GM21717 (cell line): Measurements from ENCODE around the gene DAPL1.

Experiments
- ATAC-seq: cut with Tn5 transposase; IDR thresholded peaks from one replicate; pipeline ENCODE4 v1.9.1; 2021; ENCODE audit warnings: mild to moderate bottlenecking, moderate library complexity; ENCODE audit not compliant: unreplicated experiment

Gene DAPL1, protein sequence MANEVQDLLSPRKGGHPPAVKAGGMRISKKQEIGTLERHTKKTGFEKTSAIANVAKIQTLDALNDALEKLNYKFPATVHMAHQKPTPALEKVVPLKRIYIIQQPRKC

DNA sequence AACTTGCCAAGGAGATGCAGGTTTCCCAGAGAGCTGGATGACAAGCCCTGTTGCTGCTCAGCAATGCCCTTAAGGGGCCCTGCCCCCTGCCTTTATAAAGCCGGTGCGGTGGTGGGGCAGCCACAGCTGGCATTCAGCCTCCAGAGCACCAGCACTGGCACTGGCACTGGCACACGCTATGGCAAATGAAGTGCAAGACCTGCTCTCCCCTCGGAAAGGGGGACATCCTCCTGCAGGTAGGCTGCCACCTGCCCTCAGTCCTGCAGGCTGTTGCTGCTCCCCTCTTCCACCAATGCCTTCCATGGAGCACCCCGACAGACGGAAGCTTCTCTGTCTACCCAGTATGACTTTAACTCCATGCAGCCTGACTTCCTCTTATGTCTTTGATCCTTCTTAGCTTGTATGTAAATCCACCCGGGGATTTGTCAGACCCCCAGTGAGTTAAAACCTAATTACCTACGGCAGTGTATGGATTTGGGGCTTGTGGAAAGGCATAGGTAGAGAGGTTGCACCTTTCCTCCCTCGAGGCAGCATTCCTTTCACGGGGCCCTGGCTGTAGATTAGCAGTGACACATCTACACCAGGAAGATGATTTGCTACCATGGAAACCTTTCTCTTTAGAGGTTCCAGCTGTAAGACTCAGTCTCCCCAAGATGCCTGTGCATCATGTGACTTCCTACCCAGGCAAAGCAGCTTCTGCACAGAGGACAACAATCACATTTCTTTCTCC is at the start of gene DAPL1:
DAPL1 (plus strand) TSS at position 123 of the 730 bp plus-strand sequence; CDS start at position 179, 56 bp downstream.
- no peak for ATAC-seq

DNA sequence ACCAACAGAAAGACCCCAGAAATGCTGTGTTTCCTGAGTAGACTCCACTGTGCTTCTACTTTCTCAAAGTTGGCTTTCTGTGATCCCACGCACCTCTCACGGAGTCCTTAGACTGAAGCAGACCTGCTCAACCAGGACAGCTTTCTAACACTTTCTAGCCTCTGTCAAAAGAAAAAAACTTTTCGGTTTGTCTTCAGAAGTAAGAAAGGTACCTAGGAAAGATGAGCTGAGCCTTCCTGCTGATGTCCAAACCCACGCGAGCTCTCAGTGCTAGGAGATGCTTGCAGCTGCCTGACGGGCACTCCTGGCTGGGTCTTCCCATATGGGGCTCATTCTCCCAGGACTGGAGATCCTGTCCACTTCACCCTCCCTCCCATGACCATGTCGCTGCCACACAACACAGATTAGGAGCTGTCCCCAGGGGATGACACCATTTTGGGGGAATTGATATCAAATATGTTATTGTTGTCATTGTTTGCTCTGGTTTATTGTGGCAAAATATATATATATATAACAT is 49.2 kb upstream of the DAPL1 start:
- no peak for ATAC-seq

DNA sequence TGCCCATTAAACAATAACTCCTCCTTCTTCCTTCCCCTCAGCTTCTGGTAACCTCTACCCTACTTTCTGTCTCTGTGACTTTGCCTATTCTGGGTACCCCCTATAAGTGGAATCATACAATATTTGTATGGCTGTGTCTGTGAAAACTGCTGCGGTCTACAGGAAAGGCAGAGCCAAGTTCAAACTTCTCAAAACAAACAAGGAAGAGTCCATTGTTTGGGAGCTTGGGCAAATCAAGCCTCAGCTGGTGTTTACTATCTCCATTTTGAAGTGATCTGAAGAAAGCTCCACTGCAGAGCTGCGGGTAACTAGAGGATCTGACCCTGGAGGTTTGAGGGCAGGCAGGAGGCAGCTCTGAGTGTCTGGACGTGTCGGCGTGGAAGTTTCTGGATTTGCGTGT is 48.6 kb upstream of the DAPL1 start:
- ATAC-seq = no peak

DNA sequence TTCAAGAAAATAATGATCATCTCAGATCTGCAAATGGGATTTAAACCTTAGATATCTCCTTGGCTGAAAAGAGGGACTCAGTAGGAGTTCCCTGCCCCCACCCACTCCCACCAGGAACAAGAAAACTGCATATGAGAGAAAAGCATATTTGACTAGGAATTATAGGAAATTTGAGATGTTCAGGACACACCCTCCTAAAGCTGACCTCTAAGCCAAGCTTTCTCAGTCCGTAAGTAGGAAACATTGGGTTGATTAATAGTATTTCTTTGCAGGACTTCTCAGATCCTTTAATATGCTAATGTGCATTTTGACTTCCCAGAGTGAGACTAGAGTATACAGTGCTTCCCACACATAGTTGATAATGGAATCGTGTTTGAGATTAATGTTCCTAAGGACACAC is 47.8 kb upstream of the DAPL1 start:
- no peak for ATAC-seq

DNA sequence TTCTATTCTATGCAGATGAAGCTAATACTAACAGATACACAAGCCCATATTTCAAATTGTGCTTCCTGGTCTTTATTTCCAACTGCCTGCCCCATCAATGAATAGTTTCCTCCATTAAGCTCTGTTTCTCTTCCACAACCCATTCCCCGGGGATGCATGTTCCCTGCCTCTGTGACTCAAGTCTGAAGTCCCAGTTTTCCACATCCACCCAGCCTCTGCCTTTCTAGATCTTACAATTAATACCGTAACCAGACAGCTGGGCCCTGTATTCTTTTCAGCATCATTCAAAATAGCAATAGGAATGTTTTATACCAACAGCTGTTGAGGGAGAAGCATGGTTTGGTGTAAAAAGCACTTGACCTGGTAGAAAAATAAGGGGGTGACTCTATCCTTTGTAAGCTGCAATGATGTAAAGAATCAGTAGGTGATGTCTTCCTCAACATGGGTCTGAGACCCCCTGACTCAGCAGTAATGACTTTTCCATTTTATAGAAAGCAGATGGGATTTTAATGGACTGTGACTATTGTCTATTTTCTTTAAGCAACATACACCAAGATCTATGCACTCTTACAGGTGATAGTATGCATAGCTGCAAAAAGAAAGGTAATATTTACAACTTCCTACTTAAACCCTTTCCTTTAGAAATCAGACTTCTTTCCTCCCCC is 46.1 kb upstream of the DAPL1 start:
- ATAC-seq = no peak

DNA sequence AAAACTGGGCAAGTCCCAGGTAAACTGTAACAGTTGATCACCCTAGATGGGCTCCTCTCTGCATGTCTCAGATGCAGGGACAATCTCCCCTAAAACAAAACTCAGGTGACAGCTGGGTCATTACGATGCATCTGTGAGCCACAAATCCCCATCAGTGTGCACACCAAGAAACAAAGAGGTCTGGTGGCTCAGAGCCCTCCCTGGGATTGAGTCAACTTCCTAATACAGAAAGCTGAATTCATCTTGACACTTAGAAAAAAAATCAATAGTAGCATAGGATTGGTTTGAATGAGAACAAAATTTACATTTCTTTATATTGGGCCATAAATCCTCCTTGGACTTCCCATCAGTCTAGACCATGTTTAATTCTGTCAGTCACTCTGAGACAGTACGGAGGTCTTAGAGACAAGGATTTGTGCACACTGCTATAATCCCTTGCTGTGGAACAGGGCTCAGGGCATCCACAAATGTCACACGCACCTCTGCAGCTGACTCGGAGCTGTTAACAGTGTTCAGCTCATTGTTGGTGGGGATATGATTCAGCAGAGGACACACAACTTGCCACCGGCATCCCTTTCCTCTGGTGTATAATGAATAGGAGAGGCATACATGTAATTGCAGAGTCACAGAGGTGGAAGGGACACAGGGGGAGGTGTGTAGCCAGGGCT is 44.5 kb upstream of the DAPL1 start:
- ATAC-seq = no peak

DNA sequence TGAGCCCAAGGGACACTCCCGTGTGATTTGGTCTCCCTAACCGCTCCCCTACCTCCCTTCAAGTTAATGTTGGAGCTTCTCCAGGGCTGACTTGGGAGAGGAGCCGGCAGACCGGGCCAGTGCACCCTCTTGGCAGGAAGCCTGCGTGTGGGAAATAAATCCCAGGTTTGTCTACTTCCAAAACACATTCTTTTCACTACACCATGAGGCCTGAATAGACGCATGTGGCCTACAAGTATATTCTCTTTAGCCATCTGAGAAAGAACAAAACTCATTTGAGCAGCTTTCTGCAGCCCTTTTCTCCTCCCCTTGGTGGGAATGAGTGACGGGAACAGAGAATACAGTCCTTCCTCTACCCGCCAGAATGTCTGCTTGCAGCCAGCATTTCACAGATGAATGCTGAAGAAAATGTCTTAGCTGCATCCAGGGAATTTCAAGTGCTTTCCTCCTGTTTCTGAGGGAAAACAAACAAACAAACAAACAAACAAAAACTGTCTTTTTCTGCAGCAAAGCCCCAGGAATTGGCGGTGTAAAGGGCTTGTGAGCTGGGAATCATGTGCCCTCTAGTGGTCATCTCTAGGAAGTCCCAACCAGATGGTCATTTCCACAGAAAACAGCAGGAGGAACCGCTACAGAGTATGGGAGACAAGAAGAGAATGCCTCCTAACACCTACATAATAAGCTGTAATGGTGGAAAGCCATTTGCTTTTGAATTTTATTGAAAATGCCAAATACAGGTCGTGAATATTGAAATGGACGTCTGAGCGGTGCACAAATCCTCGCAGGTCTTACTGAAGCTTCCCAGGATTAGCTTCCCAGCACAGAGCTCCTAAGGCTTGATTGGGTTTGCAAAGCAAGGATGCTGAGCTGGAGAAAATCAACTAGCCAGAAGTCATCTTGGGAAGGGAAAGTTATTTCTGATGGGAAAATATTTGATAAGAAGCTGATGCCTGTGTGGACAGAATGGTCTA is 41.2 kb upstream of the DAPL1 start:
- peak; percentile 70 for ATAC-seq

DNA sequence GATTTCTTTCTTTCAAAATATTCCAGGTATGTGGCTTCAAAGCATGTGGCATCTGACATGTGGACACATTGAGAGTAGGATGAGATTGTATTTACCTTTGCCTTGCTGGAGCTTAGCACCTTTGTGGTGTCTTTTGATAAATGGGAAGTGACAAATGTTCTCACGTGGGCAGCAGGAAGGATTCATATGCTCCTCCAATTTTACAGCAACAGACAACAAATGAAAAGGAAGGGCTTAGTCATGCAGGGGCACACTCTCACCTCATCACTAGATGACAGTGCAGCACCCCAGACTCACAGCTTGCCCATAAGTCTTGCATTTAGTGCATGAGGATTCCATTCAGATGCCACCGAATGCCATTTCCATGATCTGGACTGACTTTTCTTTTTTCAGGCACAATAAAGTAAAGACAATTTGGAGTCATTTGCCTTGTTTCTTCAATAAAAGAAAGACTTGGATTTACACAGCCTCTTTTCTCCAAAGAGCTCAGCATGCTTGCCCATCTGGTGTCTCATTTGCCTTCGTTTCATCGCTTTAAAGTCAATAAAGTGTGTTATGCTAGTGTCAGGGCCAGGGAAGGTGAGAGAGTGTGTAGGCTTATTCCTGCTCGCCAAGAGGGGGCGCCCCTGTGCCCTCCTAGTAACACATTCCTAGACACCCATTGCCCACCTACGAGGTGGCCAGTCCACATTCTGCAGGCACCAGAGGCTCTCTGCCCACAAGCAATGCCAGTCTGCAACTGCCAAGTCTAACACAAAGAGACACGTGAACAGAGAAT is 39.6 kb upstream of the DAPL1 start:
- ATAC-seq = no peak

DNA sequence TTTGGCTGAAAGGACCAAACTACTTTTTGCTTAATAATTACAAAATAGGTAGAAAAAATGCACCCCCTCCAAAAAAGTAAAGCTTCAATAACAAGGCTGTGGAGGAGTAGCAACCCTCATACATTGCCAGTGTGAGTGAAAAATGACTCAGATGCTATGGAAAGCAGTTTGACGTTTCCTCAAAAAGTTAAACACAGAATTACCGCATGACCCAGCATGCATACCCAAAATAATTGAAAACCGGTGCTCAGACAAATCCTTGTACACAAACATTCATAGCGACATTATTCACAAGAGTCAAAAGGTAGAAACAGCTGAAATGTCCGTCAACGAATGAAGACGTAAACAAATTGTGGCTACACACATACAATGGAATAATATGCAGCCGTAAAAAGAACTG is 38.8 kb upstream of the DAPL1 start:
- ATAC-seq = no peak

DNA sequence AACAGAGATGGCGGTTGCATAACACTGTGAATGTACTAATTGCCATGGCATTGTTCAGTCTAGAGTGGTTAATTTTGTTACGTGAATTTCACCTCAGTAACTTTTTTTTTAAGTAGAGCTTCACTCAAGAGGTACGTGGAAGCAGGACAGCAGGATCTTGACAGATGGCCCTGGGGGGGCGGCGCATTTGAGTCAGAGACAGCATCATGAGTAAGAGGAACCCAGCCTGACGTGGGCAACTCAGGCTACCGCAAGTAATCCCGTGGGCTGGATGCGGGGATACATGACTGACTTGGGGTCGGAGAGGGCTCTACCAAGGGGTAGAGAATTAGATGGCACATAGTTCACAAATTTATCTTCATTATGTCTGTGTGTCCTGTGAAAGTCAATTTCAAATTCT is 38.1 kb upstream of the DAPL1 start:
- ATAC-seq = no peak

DNA sequence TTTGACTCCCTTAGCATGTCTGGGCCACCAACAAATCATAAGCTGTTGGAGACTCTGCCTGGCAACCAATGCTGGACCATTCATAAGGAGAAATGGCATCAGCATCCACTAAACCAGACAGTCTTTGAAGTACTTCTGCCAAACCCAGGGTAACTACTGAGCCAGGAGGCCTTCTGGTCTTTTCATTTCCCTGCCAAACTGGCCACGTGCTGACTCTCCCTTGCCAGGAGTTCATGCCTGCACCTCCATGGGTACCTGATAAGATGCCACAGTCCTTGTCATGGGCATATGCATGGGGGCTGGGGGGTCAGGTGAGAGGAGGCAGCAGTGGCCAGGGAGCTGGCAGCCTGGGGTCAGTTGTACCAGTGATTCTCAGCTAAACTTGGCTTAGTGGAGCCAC is 34.2 kb upstream of the DAPL1 start:
- ATAC-seq = no peak

DNA sequence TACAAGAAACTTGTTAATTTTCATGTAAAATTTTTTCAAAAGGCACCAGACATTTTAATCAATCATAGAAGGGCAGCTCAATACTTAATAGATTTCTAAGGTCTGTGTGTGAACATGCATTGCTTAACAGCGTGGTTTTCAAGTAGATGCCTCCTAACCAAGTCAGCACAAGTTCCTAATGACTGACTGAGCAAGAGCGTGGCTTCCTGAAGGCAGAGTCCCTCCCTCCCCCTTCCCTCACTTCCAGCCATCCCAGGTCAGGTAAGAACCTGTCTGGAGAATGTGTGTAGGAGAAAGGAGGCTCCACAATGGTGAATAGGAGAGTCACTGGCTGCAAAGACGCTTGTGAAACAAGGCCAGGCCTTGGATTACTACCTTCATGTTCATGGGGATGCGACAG is 33.5 kb upstream of the DAPL1 start:
- no peak for ATAC-seq

DNA sequence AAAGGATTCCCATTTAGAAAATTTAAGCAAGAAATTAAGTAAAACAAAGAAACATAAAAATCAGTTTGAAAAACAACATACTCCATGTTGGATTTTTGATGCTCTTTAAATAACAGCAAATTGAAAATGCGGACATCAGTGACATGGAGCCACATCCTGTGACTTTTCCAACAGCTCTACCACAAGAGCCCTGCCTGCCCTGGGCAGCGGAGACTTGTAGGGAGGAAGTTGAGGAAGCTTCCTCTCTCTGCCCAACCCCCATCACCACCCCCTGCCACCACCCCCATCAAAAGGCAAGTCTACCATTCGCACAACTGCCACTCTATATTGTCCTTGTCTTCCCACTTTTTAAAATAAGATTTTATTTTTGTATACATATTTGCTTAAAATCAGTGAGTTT is 32.8 kb upstream of the DAPL1 start:
- ATAC-seq = no peak

DNA sequence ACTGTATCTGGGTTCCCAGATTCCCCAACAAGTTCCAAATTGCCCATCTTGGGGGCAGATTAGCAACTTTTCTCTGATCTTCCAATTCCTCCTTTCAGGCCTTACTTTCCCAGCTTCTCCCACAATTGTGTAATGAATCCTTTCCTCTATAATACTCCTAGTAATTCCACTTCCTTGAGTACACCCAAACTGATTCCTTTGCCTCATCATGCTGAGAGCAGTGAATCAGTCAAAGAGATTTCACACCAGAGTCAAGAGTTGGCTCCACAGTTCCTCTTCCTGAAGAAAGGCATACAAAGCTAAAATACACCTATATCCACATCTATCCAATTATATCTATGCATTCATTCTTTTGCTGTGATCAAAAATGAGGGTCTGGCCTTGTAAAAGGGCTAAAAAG is 28.6 kb upstream of the DAPL1 start:
- no peak for ATAC-seq

DNA sequence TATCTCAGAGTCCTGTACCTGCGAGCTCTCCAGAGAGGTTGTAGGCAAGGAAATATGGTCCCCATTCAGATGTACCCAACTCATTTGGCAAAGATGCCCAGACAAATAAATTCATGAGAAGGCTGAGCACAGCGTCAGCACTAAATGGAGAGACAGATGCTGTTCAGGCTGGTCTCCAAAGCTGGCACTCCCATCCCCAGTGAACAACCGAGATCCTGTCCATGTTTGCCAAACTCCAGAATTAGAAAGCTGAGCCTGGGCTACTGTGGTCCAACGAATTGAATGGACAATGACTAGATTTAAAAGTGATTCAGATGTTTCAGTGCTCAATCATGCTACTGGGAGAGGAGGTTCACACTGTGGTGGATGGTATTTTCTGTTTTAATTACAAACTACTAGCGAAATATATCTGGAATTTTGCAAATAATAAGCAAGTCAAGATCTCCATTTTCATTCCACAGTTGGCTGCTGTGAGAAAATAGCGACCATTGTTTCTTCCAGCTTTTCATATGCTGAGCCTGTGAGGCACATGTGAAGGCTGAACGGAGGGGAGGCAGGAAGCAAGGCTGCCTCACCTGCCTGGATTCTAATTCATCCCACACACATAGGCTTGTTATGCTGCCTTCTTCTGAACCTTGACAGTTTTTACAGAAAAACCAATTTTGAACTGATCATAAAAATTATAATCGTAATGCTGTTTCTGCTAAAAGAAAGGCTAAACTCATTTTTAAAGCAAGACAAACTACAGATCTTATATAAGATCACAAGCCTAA is 22.6 kb upstream of the DAPL1 start:
- ATAC-seq = no peak

DNA sequence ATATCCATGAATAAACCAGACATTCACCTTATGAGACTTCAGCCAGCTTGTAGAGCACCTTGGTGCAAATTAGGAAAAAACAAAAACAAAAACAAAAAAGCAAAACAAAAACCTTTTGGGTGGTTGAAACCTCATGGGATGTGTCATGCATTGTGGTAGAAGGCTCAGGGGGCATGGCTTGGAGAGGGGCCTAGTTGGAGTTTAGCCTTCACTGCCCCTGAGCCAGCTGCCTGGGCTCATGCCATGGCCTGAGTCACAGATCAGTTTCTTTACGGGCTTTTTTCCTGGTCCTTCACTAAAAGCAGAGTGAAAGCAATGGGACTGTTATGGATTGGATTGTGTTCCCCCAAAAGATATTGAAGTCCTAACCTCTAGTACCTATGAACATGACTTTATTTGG is 22.0 kb upstream of the DAPL1 start:
- ATAC-seq = no peak

DNA sequence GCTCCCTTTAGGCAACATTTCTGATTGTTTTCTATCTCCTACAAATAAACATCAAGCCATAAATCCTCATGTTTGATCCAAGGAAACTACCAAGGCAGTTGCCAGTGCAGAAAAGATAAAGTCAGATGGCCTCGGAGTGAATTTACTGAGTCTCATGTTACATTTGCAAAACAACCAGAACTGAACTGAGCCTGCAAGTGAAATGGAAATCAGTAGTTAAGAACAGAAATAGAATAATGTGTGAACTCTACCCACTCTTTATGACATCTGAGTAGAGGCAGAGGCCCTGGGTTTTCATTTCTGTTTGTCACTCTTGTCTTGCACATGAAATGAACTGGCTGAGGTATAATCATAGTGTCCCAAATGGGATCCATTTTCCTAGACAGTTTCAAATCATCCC is 20.4 kb upstream of the DAPL1 start:
- no peak for ATAC-seq

DNA sequence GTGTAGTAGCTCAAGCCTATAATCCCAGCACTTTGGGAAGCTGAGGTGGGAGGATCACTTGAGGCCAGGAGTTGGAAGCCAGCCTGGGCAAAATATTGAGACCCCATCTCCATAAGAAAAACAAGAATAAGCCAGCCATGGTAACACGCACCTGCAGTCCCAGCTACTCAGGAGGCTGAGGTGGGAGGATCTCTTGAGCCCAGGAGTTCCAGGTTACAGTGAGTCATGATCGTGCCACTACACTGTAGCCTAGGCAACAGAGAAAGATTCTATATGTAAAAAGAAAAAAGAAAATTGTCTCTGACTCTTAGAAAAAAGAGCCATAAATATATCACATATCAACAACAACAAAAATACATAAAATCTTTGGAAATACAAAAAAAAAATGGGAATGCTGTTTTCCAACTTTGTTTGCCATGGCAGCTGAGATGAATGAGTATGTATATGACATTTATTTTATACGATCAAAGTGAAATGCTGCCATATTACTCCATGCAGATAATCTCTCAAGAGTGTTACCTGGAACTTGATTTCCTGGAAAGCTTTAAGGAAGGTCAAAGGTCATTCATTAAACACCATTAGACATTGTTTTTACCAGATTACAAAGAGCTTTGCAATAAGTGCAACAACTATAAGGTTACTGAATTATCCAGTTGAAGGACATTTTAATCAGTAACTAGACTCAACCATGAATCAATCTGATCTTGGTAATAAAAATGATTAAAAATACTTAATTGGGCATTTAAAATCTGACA is 19.7 kb upstream of the DAPL1 start:
- no peak for ATAC-seq
